Gastroesophageal sphincter (tissue), 3 donors: Measurements from ENCODE around the gene DSC3.

Experiments
- POLR2AphosphoS5 ChIP-seq: sonication (generic); formaldehyde crosslinking; IDR thresholded peaks from one replicate; pipeline ENCODE4 v1.6.1; 2017; ENCODE audit warnings: antibody characterized with exemption
- TF ChIP-seq, protein P1 (sequence below), 4 experiments: fragments of 200-600 bp in 2 of 4; fragments of 450-650 bp in 2 of 4; sonication (generic) in 1 of 4; IDR thresholded peaks; one replicate each; pipeline ENCODE4 v1.5.1; 2017 to 2019; ENCODE audit warnings: antibody characterized with exemption in 4 of 4, mild to moderate bottlenecking in 2 of 4, moderate library complexity in 2 of 4

DNA sequence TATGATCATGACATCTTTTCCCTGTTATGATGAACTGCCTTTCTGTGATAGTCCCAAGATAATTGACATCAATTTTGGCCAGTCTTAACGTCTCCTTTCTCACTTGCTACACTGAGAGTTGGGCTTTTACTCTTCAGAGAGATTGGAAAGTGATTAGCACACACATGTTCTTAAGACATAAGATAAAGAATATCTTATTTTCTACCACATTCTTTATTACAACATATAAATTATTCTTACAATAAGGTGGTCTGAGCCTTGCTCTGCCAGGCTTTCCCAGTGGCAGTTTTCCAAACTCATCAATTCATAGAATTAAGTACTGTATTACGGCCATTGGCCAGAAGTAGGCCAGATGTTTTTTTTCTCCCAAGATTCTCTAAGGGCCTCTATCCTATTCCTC is 5.7 kb upstream of the DSC3 start:
- TF ChIP-seq, protein P1, sequence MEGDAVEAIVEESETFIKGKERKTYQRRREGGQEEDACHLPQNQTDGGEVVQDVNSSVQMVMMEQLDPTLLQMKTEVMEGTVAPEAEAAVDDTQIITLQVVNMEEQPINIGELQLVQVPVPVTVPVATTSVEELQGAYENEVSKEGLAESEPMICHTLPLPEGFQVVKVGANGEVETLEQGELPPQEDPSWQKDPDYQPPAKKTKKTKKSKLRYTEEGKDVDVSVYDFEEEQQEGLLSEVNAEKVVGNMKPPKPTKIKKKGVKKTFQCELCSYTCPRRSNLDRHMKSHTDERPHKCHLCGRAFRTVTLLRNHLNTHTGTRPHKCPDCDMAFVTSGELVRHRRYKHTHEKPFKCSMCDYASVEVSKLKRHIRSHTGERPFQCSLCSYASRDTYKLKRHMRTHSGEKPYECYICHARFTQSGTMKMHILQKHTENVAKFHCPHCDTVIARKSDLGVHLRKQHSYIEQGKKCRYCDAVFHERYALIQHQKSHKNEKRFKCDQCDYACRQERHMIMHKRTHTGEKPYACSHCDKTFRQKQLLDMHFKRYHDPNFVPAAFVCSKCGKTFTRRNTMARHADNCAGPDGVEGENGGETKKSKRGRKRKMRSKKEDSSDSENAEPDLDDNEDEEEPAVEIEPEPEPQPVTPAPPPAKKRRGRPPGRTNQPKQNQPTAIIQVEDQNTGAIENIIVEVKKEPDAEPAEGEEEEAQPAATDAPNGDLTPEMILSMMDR (IDR thresholded peaks at IDR 0.05), result no peak
- no peak for TF ChIP-seq POLR2AphosphoS5
